Activated T-cell treated with anti-CD3 and anti-CD28 coated beads, Interleukin-2, amount 50 U/mL, for 48 hours (primary cell): ENCODE data around the gene CDC42SE1.

Experiments
- DNase-seq, 2 experiments: peaks; one replicate each; pipeline ENCODE4 v3.0.0-alpha.2; 2020

CDC42SE1 gene

DNA sequence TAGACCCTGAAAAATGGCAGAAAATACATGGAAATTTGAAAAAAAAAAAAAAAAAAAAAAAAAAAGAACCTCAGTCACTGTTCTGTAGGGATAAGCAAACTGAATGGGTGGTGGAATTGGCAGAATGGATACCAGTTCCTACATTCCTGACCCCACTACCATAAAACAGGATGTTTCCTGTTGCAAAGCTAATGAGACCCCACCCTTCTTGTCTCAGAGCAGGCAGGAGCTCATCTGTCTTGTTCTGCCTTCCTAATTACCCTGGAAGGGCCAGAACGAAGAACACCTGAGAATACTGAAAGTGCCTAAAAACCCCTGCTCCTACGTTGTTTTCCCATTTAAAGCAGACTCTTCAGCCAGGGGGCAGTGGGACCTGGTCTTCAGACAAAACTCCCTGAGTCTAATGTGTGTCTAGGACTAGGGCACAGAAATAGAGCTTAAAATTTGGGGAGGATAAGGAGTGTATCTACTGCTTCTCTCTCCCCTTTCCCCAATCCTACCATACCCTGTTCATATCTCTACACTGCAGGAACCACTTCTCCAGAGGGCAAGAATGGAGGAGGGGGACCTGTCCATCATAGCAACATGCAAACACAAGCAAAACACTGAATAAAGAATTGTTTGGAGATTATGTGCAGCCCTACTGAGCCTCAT, 7.9 kb downstream of the CDC42SE1 start:
- DNase-seq: no peak

DNA sequence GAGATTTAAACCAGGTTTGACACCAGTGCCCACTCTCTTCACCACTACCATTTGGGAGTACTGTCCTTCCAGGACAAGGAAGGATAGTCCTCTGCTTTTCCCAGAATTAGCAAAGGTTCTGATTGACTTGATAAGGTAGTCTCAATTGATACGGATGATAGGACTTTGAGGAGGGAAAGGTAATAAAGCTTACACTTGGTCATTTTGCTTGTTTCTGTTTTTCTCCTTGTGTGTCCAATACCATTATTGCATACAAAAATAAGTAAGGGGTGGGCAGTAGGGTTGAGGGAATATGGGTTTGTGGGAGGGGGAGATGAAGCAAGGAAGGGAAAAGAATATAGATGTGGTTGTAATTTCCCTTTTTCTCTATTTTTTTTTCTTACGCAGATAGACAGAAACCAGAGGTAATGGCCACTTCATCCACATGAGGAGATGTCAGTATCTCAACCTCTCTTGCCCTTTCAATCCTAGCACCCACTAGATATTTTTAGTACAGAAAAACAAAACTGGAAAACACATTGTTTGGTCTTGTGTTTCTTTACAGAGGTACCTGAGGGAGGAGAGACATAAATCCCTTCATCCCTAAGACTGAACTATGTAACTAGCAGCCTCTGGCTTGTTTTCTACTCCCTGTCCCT, 9.3 kb downstream of the CDC42SE1 start:
- no peak for DNase-seq

DNA sequence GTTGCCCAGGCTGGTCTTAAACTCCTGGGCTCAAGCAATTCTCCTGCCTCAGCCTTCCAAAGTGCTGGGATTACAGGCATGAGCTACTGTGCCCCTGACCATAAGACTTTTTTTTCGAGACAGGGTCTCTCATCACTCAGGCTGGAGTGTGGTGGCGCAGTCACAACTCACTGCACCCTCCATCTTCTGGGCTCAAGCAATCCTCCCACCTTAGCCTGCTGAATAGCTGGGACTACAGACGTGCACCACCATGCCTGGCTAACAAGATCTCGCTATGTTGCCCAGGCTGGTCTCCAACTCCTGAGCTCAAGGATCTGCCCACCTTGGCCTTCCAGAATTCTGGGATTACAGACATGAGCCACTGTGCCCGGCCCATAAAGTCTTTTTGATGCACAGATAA, 10.0 kb downstream of the CDC42SE1 start:
- no peak for DNase-seq

DNA sequence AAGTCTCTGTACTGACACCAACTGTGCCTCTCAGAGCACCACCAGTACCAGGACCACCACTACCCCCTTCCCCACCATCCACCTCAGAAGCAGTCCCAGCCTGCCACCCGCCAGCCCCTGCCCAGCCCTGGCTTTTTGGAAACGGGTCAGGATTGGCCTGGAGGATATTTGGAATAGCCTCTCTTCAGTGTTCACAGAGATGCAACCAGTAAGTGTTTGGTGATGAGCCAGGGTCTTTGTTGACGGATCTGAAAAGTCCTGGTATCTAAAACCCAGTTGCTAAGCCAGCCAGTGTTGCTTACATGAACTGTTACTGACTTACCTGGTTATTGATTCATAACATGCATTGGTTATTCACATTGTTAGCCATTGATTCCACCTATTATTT, 10.8 kb downstream of the CDC42SE1 start:
- no peak for DNase-seq

DNA sequence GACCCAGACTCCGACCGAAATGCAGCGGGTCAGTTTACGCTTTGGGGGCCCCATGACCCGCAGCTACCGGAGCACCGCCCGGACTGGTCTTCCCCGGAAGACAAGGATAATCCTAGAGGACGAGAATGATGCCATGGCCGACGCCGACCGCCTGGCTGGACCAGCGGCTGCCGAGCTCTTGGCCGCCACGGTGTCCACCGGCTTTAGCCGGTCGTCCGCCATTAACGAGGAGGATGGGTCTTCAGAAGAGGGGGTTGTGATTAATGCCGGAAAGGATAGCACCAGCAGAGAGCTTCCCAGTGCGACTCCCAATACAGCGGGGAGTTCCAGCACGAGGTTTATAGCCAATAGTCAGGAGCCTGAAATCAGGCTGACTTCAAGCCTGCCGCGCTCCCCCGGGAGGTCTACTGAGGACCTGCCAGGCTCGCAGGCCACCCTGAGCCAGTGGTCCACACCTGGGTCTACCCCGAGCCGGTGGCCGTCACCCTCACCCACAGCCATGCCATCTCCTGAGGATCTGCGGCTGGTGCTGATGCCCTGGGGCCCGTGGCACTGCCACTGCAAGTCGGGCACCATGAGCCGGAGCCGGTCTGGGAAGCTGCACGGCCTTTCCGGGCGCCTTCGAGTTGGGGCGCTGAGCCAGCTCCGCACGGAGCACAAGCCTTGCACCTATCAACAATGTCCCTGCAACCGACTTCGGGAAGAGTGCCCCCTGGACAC, 11.3 kb downstream of the CDC42SE1 start:
- DNase-seq: peak; percentile 75 to 79

DNA sequence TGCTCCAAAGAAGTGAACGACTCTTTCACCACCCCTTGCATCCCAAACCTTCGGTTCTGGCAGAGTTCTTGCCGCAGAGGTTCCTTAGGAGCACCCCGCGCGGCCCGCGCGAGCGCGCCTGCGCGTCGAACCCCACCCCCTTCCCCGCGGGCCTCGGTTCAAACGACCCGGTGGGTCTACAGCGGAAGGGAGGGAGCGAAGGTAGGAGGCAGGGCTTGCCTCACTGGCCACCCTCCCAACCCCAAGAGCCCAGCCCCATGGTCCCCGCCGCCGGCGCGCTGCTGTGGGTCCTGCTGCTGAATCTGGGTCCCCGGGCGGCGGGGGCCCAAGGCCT, 11.9 kb downstream of the CDC42SE1 start, which contains the start of gene C1orf56:
C1orf56 (plus strand) TSS at position 161 of the 334 bp plus-strand sequence; CDS start at position 258, 97 bp downstream.
- peak; percentile 70 to 74 for DNase-seq

DNA sequence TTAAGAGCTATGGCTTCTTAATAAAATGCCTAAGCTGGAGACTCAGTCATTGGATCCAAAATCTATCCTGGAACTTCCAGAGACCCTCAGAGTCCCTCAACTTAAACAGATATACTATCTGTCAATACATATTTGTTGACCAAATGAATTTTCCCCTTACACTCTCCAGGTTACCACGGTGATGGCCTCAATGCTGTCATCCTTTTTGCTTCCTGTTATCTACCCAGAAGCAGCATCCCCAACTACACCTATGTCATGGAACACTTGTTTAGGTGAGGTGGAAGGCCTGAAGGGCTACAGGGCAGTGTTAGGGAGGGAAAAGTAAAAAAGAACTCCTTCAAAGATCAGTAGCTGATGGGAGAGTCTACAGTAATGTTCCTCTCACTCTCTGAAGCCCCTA, 16.3 kb downstream of the CDC42SE1 start:
- no peak for DNase-seq

DNA sequence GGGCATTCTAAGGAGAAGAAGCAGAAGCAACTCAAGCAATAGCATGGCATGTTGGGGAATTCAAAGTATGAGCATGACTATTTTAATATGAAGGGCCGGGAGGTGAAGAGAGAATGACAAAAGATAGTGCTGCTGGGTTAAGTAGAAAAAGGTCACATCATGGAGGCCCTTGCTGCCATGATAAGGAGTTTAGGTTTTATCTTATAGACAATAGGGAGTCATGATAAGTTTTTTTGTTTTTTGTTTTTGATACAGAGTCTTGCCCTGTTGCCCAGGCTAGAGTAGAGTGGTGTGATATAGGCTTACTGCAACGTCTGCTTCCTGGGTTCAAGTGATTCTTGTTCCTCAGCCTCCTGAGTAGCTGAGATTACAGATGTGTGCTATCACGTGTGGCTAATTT, 19.9 kb downstream of the CDC42SE1 start:
- no peak for DNase-seq

DNA sequence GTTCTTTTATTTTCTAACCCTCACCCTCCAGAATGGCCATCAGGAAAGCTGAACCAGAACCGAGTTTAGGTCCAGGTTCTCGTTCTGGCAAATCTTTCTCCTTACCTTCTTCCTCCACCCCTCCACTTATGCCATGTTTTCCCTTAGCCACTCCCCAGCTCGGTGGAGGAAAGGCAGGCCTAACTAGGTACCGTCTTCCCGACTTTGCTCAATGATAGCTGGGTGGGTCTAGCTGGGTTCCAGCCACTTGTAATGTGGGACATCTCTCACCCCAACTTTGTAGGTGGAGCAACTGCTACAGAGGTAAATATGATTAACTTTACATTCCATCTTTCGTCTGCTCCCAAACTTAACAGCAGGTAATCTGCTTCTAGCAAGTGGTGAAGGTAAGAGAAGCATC, 22.4 kb downstream of the CDC42SE1 start:
- DNase-seq: no peak

DNA sequence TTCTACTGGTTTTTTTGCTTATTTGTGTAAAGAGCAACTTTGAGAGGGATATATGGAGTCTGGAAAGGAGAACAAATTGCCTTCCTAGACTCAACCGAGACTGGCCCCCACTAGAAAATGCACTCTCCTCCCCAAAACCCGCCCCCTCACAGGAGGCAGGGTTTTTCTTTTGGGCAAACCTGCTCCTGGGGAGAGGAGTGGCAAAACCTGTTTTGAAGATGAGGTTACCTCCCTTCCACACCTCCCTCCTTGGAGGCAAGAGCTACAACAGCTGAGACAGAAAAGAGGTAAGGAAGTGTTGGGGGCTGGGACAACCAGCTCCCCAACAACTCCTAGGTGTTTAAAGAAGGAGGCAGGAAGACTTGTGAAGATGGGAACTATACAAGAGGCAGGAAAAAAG, 23.1 kb downstream of the CDC42SE1 start, which contains the start of gene BNIPL:
BNIPL (plus strand) TSS at position 231 of the 400 bp plus-strand sequence; CDS start at position 371, 140 bp downstream.
- DNase-seq: no peak

DNA sequence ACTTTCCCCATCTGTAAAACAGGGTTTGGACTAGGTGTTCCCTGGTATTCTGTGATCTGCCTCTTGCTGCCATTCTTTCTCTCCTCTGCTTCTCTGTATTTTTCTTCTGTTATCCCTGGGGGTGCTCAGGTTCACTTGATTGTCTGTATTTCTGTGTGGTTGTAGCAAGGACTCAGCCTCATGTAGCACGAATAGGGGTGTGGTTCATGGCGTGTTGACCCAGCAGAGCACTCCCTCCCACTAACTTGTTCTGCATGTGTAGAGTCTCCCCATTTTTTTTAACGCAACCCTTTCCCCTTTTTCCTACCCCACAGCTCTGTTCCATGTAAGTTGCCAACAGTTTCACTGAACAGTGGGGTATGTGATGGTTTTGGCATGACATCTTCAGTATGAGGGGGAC, 24.3 kb downstream of the CDC42SE1 start:
- no peak for DNase-seq

DNA sequence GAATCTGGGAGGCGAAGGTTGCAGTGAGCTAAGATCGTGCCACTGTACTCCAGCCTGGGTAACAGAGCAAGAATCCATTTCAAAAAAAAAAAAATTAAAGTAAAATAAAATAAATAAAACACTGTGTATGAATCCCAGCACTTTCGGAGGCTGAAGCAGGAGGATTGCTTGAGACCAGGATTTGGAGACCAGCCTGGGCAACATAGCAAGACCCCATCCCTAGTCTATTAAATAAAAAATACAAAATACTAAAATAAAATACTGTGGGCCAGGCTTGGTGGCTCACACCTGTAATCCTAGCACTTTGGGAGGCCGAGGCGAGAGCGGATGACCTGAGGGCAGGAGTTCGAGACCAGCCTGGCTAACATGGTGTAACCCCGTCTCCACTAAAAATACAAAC, 27.3 kb downstream of the CDC42SE1 start:
- no peak for DNase-seq

DNA sequence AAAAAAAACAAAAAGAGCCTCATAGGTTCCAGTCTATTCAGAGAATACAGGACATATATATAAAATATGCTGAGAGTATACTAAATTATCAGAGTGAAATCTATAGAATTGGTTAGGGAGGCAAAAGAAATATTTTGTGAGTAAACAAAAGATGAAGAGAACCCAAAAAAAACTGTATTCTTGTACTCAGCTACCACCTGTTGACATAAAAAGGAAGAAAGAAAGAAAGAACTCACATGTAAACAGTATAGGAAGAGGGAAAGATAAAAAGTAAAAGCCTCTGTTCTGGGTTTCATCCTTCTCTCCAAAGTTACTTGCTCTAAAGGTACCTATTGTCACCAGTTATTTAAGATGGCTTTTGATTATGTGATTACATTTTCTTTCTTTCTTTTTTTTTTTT, 33.0 kb downstream of the CDC42SE1 start:
- no peak for DNase-seq

DNA sequence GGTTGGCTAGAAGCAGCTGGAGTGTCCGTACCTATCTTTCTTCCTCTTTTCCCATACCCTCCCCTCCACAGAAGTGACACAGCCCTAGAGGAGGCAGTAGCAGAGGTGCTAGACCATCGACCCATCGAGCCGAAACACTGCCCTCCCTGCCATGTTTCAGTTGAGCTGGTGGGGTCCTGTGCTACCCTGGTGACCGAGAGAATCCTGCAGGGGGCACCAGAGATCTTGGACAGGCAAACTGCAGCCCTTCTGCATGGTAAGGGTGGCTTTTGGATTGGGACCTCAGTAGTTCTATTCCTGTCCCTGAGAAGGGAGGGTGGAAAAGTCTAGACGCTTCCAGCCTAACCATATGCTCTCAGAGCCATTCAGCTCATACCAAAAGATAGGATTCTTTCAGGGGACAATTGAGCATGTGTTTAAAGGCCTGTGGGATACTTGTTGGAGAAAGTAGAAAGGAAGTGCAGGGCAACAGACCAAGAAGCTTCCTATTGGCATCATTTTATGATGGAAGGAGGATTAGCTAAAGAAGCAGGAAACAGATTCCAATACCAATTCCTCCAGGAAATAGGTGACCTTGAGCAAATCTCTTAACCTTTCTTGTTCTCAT, 34.8 kb downstream of the CDC42SE1 start:
- DNase-seq: peak; percentile 85 to 88

DNA sequence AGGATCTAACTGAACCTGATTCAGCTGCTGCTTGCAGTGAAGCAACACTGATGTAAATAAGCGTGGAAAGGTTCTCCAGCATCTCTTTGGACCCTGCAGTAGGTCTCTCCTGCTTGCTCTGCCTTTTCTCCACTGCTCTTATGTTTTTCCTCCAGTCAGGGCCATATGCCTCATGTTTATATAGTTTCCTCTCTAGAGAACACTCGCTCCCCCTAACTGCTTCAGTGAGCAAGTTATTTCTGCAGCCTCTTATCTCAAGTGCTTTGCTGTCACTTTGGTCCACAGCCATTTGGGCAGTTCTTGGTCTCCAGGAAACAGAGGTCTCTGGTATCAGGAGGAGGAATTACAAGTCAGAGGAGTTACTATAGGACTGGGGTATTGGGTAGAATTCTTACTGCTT, 45.9 kb downstream of the CDC42SE1 start:
- DNase-seq: no peak

DNA sequence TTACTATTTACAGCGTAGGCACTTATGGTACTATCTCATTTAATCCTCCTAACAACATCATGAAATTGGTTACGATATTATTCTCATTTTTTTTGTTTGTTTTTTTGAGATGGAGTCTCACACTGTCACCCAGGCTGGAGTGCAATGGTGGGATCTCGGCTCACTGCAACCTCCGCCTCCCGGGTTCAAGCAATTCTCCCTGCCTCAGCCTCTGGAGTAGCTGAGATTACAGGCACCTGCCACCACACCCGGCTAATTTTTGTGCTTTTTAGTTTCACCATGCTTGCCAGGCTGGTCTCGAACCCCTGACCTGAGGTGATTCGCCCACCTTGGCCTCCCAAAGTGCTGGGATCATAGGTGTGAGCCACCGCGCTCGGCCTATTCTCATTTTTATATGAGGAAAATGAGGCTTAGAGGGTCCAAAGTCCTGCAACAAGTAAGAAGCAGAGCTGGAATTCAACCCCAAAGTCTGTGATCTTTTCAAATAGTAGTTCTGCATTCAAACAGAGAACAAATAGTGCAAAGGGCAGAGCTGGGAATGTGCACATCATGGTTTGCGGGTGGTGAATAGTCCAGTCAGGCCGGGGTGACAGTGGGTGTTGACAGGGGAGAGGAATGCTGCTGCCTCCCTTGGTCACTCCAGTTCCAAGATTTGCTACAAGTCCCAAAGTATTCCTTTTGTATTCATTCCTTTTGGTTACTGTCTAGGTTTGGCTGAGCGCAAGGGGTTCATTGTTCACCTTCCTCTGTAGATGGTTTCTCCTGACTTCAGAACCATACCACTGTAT, 46.5 kb downstream of the CDC42SE1 start:
- DNase-seq: no peak

DNA sequence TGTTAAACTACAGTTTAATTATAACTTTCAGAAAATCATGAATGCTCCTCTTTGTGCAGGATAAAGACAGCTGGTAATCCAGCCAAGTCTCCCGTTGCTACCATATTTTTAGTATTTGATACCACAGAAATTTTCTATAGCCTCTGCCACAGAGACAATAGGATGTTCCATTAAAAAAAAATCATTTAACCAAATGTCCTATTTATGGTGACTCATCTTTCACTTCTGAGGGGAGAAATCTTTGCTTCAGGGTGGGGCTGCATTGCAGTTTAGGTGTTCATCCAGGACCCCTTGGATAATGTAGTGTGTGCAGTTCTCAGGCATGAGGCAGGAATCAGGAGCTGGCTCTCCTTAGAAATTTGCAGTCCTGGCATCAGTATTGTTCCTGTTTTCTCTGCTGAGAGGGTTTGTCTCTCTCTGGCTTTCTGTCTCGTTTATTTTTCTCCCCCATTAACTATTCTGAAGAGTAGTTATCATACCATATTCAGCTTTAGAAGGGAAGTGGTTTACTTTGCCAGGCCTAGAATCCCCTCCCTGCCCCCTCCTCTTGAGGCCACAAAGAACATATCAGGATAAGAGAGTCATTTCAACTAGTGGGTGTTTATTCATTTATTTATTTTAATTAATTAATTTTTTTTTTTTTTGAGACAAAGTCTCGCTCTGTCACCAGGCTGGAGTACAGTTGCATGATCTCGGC, 48.1 kb downstream of the CDC42SE1 start:
- no peak for DNase-seq

DNA sequence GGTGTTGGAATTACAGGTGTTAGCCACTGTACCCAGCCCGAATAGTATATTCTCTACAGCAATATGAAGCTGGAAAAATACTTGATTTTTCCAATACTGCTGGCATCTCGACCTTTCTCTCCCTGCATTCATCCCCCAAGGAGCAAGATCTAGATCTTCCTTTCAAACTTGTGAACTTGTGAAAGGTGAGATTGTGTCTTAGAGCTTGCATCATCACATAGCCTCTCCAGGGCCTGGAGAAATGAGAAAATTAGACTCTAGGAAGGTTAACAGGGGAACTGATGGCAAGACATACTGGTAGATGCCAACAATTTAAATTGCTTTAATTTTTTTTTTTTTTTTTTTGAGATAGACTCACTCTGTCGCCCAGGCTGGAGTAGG, 49.1 kb downstream of the CDC42SE1 start:
- no peak for DNase-seq

DNA sequence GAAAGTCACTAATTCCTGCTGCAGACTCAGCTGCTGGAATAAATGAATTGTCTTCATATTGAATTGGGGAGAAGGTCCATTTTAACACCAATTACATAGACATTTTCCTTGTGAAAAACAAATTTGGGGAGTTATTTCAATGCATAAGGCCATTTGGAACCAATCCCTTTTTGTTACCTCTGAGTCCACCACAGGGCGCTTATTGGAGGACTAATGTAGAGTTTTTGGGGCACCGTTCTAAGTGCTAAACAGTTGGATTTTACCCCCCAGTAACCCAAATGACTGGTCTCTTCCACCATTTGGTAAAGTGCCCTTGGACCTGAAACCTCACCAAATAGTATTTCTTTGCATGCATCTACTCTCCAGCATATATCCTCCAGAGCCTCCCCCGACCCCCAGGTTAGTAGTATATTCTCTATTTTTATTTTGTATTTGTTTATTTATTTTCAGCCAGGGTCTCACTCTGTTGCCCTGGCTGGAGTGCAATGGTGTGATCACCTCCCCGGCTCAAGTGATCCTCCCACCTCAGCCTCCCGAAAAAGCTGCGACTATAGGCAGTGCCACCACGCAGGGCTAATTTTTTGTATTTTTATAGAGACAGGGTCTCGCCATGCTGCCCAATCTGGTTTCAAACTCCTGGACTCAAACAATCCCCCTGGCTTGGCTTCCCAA, 49.6 kb downstream of the CDC42SE1 start:
- DNase-seq: no peak

DNA sequence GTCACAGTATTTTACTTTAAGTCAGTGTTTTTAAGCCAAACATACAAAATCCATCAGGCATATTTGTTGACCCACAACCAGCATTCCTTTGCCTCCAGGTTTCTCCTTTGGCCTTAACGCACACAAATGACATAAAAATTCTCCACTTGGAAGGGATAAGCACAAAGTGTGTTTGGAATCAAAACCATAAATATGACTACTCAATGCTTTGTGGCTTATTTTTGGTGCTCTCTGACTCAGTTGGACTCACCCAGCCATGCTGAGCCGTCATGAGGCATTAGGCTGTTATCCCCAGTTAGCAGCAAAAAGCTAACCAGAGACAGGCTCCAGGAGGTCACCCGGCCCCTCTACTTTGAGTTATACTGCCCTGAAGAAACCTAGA, 50.2 kb downstream of the CDC42SE1 start:
- DNase-seq: peak; percentile 35 to 40
